ENCODE results near the gene TNFRSF25.
A peak's percentile ranks its signal among the peaks of the same experiment; 100 is the strongest.

TNFRSF25 gene, protein sequence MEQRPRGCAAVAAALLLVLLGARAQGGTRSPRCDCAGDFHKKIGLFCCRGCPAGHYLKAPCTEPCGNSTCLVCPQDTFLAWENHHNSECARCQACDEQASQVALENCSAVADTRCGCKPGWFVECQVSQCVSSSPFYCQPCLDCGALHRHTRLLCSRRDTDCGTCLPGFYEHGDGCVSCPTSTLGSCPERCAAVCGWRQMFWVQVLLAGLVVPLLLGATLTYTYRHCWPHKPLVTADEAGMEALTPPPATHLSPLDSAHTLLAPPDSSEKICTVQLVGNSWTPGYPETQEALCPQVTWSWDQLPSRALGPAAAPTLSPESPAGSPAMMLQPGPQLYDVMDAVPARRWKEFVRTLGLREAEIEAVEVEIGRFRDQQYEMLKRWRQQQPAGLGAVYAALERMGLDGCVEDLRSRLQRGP

DNA sequence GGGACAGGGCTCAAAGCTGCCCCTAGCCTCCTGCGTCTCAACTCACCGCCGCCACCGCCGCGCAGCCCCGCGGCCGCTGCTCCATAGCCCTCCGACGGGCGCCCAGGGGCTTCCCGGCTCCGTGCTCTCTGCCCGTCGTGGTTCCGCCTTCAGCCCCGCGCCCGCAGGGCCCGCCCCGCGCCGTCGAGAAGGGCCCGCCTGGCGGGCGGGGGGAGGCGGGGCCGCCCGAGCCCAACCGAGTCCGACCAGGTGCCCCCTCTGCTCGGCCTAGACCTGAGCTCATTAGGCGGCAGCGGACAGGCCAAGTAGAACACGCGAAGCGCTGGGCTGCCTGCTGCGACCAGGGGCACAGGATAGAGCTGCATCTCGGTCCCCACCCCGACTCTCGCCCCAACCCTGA, at the start of gene TNFRSF25:
TSS of gene TNFRSF25 (minus strand) at position 151 of the 400 bp plus-strand sequence. CDS start at position 85, 66 bp downstream.
- Histone ChIP-seq H3K4me3 (ENCODE audit: low read depth, low read length, poor library complexity, severe bottlenecking) (no peak within 1 kb of the TSS), H4K20me1 (ENCODE audit: insufficient read depth, low read length) (no peaks in the 10 kb centered on the region), H2AFZ (ENCODE audit: low read length) (no peak within 1 kb of the TSS), H3K36me3 (ENCODE audit: insufficient read depth, low read length) (no peaks in the 10 kb centered on the region), H3K4me2 (ENCODE audit: low read length) (no peak within 1 kb of the TSS), H3K79me2 (ENCODE audit: insufficient read depth, low read length) (no peaks in the 10 kb centered on the region), H3K27ac (ENCODE audit: low read depth, low read length, poor library complexity, severe bottlenecking) (no peak within 1 kb of the TSS), H3K4me1 (ENCODE audit: insufficient read depth, low read length, severe bottlenecking) (no peaks in the 10 kb centered on the region), H3F3A (ENCODE audit: insufficient read depth, low read length) (no peaks in the 10 kb centered on the region), H3K9me3 (ENCODE audit: low read length) (no peaks in the 10 kb centered on the region), H3K9me2 (ENCODE audit: low read depth, low read length) (no peaks in the 10 kb centered on the region), H3K27me3 (ENCODE audit: insufficient read depth, low read length) (0 out of 2 replicates have a peak, but pooled peaks cover 20% of the 10 kb centered on the region), H3K9ac (ENCODE audit: low read length) (no peak within 1 kb of the TSS)
- TF ChIP-seq, protein P1, sequence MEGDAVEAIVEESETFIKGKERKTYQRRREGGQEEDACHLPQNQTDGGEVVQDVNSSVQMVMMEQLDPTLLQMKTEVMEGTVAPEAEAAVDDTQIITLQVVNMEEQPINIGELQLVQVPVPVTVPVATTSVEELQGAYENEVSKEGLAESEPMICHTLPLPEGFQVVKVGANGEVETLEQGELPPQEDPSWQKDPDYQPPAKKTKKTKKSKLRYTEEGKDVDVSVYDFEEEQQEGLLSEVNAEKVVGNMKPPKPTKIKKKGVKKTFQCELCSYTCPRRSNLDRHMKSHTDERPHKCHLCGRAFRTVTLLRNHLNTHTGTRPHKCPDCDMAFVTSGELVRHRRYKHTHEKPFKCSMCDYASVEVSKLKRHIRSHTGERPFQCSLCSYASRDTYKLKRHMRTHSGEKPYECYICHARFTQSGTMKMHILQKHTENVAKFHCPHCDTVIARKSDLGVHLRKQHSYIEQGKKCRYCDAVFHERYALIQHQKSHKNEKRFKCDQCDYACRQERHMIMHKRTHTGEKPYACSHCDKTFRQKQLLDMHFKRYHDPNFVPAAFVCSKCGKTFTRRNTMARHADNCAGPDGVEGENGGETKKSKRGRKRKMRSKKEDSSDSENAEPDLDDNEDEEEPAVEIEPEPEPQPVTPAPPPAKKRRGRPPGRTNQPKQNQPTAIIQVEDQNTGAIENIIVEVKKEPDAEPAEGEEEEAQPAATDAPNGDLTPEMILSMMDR (IDR thresholded peaks at IDR 0.05; ENCODE audit: low read length), result no peak
- TF ChIP-seq EZH2 (IDR thresholded peaks at IDR 0.05; ENCODE audit: borderline replicate concordance, low read length), result no peak

DNA sequence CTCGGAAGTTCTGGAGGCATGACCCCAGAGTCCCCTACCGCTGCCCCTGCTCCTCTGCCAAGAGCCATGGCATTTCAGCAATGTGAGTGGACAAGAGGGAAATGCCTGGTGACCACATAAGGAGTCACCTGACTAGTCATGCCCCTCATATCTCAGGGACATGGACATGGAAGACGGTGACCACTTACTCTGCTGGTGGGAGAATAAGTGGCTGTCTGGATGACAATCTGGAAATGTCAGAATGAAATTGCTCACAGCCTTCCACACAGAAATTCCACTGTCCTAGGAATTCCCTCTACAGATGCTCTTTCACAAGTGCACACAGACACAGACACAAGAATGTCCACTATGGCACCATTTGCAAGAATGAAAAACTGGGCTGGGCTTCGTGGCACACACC, 49.8 kb upstream of the TNFRSF25 start:
- H4K20me1 ChIP-seq (ENCODE audit: insufficient read depth, low read length), result no peaks in the 10 kb centered on the region
- no peaks in the 10 kb centered on the region for H3K4me1 ChIP-seq (ENCODE audit: insufficient read depth, low read length, severe bottlenecking)
- H2AFZ ChIP-seq (ENCODE audit: low read length), result no peak overlapping the region
- no peak overlapping the region for H3K27ac ChIP-seq (ENCODE audit: low read depth, low read length, poor library complexity, severe bottlenecking)
- H3K4me2 ChIP-seq (ENCODE audit: low read length), result no peak overlapping the region
- no peak overlapping the region for H3K4me3 ChIP-seq (ENCODE audit: low read depth, low read length, poor library complexity, severe bottlenecking)
- H3K79me2 ChIP-seq (ENCODE audit: insufficient read depth, low read length), result no peaks in the 10 kb centered on the region
- H3K36me3 ChIP-seq (ENCODE audit: insufficient read depth, low read length), result peaks cover under 1% of the 10 kb centered on the region; the same call in 1 of the 2 replicates
- H3K9me3 ChIP-seq (ENCODE audit: low read length), result no peaks in the 10 kb centered on the region
- no peaks in the 10 kb centered on the region for H3K9me2 ChIP-seq (ENCODE audit: low read depth, low read length)
- H3K9ac ChIP-seq (ENCODE audit: low read length), result no peak overlapping the region
- no peaks in the 10 kb centered on the region; the same call in 1 of the 2 replicates for H3K27me3 ChIP-seq (ENCODE audit: insufficient read depth, low read length)
- H3F3A ChIP-seq (ENCODE audit: insufficient read depth, low read length), result no peaks in the 10 kb centered on the region
- TF ChIP-seq, protein P1 (IDR thresholded peaks at IDR 0.05; ENCODE audit: low read length), result no peak
- no peak for TF ChIP-seq EZH2 (IDR thresholded peaks at IDR 0.05; ENCODE audit: borderline replicate concordance, low read length)

DNA sequence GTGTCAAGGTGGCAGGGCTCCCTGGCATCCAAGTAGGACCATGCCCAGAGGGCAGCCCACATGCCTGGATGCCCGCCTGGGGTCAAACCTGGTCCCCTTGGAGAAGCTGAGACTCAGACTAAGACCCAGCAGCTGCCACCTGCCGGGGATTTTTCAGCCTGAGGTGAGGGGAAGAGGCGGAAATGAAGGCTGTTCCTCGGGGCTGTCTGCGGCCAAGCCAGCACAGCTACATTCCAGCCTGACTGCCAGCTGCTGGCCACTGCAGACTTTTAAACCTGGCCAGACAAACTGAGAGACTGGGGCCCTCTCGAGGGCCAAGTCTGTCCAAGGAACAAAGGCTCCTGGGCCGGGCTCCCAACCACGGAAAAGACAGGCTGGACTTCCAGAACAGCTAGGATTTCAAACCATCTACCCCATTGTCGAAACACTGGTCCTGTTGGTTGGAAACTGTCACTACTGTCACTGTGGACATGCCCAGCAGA, 47.4 kb upstream of the TNFRSF25 start:
- Histone ChIP-seq H3F3A (ENCODE audit: insufficient read depth, low read length) (no peaks in the 10 kb centered on the region), H3K9me2 (ENCODE audit: low read depth, low read length) (no peaks in the 10 kb centered on the region), H3K4me1 (ENCODE audit: insufficient read depth, low read length, severe bottlenecking) (no peaks in the 10 kb centered on the region), H4K20me1 (ENCODE audit: insufficient read depth, low read length) (no peaks in the 10 kb centered on the region), H3K27ac (ENCODE audit: low read depth, low read length, poor library complexity, severe bottlenecking) (no peak overlapping the region), H3K9ac (ENCODE audit: low read length) (no peak overlapping the region), H3K27me3 (ENCODE audit: insufficient read depth, low read length) (no peaks in the 10 kb centered on the region; the same call in 1 of the 2 replicates), H3K4me3 (ENCODE audit: low read depth, low read length, poor library complexity, severe bottlenecking) (no peak overlapping the region), H2AFZ (ENCODE audit: low read length) (no peak overlapping the region), H3K4me2 (ENCODE audit: low read length) (no peak overlapping the region), H3K9me3 (ENCODE audit: low read length) (no peaks in the 10 kb centered on the region), H3K79me2 (ENCODE audit: insufficient read depth, low read length) (no peaks in the 10 kb centered on the region), H3K36me3 (ENCODE audit: insufficient read depth, low read length) (no peaks in the 10 kb centered on the region)
- TF ChIP-seq, protein P1 (IDR thresholded peaks at IDR 0.05; ENCODE audit: low read length), result peak; percentile 11; the same call in 1 of the 2 replicates
- TF ChIP-seq EZH2 (IDR thresholded peaks at IDR 0.05; ENCODE audit: borderline replicate concordance, low read length), result no peak

All from OCI-LY1 (cell line).